Measurements from ENCODE around the gene GALNT18.

GALNT18 gene

GRCh38 chr11:11445441-11446185 is 176.2 kb downstream of the GALNT18 start:
- no peak overlapping the region for H3K4me3 ChIP-seq (ENCODE audit: low read length)

DNA sequence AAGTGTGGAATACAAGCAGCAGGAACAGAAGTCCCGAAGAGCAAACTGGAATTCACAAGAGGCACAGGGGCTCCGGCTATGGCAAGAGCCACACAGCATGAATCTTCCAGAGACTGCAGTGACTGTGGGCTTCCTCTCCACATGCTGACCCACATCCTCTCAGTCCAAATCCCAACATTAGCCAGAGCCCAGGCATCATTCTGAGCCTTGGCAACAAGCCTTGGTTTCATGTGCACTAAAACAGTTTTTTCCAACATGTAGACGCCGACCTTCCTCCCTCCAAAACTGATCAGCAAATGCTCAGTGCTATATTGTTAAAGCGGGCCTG is 177.0 kb downstream of the GALNT18 start:
- H3K36me3 ChIP-seq (ENCODE audit: insufficient read depth, low read length) = no peaks in the 10 kb centered on the region
- H3K9me3 ChIP-seq (ENCODE audit: low read length) = no peaks in the 10 kb centered on the region
- H2AFZ ChIP-seq (ENCODE audit: low read depth, low read length) = no peak overlapping the region
- H3K4me3 ChIP-seq (ENCODE audit: low read length) = no peak overlapping the region
- no peaks in the 10 kb centered on the region for H3K4me1 ChIP-seq (ENCODE audit: insufficient read depth, low read length)
- H3K27me3 ChIP-seq (ENCODE audit: insufficient read depth, low read length) = no peaks in the 10 kb centered on the region

More at GRCh38 chr11:11445441-11446185, 176.2 kb downstream of the GALNT18 start:
- Histone ChIP-seq H3K36me3 (ENCODE audit: insufficient read depth, low read length) (no peaks in the 10 kb centered on the region), H3K9me3 (ENCODE audit: low read length) (no peaks in the 10 kb centered on the region), H2AFZ (ENCODE audit: low read depth, low read length) (no peak overlapping the region), H3K27me3 (ENCODE audit: insufficient read depth, low read length) (no peaks in the 10 kb centered on the region), H3K4me1 (ENCODE audit: insufficient read depth, low read length) (no peaks in the 10 kb centered on the region)

GRCh38 chr11:11444027-11444803 is 177.6 kb downstream of the GALNT18 start:
- Histone ChIP-seq H3K4me1 (ENCODE audit: insufficient read depth, low read length) (no peaks in the 10 kb centered on the region), H3K9me3 (ENCODE audit: low read length) (no peaks in the 10 kb centered on the region), H3K27me3 (ENCODE audit: insufficient read depth, low read length) (no peaks in the 10 kb centered on the region), H3K4me3 (ENCODE audit: low read length) (no peak overlapping the region), H2AFZ (ENCODE audit: low read depth, low read length) (no peak overlapping the region), H3K36me3 (ENCODE audit: insufficient read depth, low read length) (no peaks in the 10 kb centered on the region)

- no peaks in the 10 kb centered on the region for H3K27me3 ChIP-seq (ENCODE audit: insufficient read depth, low read length)
- H3K9me3 ChIP-seq (ENCODE audit: low read length) = no peaks in the 10 kb centered on the region
- no peaks in the 10 kb centered on the region for H3K36me3 ChIP-seq (ENCODE audit: insufficient read depth, low read length)
Measured at GRCh38 chr11:11442791-11443190, 179.0 kb downstream of the GALNT18 start.

GRCh38 chr11:11441516-11441915 is 180.3 kb downstream of the GALNT18 start:
- no peak overlapping the region for H3K4me3 ChIP-seq (ENCODE audit: low read length)
- H3K4me1 ChIP-seq (ENCODE audit: insufficient read depth, low read length) = no peaks in the 10 kb centered on the region
- H3K9me3 ChIP-seq (ENCODE audit: low read length) = no peaks in the 10 kb centered on the region
- H3K36me3 ChIP-seq (ENCODE audit: insufficient read depth, low read length) = no peaks in the 10 kb centered on the region
- H3K27me3 ChIP-seq (ENCODE audit: insufficient read depth, low read length) = no peaks in the 10 kb centered on the region
- H2AFZ ChIP-seq (ENCODE audit: low read depth, low read length) = no peak overlapping the region

More at GRCh38 chr11:11442791-11443190, 179.0 kb downstream of the GALNT18 start:
- Histone ChIP-seq H3K4me1 (ENCODE audit: insufficient read depth, low read length) (no peaks in the 10 kb centered on the region), H3K4me3 (ENCODE audit: low read length) (no peak overlapping the region), H2AFZ (ENCODE audit: low read depth, low read length) (no peak overlapping the region)

- H3K4me1 ChIP-seq (ENCODE audit: insufficient read depth, low read length) = no peaks in the 10 kb centered on the region
- no peaks in the 10 kb centered on the region for H3K9me3 ChIP-seq (ENCODE audit: low read length)
- no peak overlapping the region for H3K4me3 ChIP-seq (ENCODE audit: low read length)
- no peaks in the 10 kb centered on the region for H3K36me3 ChIP-seq (ENCODE audit: insufficient read depth, low read length)
- H2AFZ ChIP-seq (ENCODE audit: low read depth, low read length) = no peak overlapping the region
- H3K27me3 ChIP-seq (ENCODE audit: insufficient read depth, low read length) = no peaks in the 10 kb centered on the region
Measured at GRCh38 chr11:11441091-11441490, 180.7 kb downstream of the GALNT18 start.

DNA sequence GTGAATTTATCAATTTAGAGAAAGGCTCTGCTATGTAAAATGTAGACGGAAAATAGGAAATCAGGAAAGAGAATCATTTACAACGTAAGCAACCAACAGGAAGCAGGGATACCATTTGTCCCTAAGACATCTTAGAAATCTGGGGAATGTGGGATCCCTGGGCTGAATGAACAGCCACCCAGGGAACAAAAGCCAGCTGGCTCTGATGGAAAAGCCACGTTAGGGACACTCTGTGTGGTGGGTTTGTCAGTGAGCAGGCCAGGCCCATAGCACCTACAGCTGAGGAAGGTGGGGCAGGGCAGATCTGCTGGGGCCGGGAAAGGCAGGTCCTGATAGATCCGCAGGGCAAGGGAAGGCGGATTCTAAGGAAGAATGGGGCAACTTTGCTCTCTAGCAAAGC is 181.7 kb downstream of the GALNT18 start:
- Histone ChIP-seq H3K9me3 (ENCODE audit: low read length) (no peaks in the 10 kb centered on the region), H2AFZ (ENCODE audit: low read depth, low read length) (no peak overlapping the region), H3K4me1 (ENCODE audit: insufficient read depth, low read length) (no peaks in the 10 kb centered on the region), H3K36me3 (ENCODE audit: insufficient read depth, low read length) (no peaks in the 10 kb centered on the region), H3K27me3 (ENCODE audit: insufficient read depth, low read length) (no peaks in the 10 kb centered on the region), H3K4me3 (ENCODE audit: low read length) (no peak overlapping the region)

GRCh38 chr11:11439591-11439990 is 182.2 kb downstream of the GALNT18 start:
- no peaks in the 10 kb centered on the region for H3K4me1 ChIP-seq (ENCODE audit: insufficient read depth, low read length)
- no peak overlapping the region for H3K4me3 ChIP-seq (ENCODE audit: low read length)
- H3K9me3 ChIP-seq (ENCODE audit: low read length) = no peaks in the 10 kb centered on the region
- no peak overlapping the region for H2AFZ ChIP-seq (ENCODE audit: low read depth, low read length)
- no peaks in the 10 kb centered on the region for H3K36me3 ChIP-seq (ENCODE audit: insufficient read depth, low read length)
- no peaks in the 10 kb centered on the region for H3K27me3 ChIP-seq (ENCODE audit: insufficient read depth, low read length)

DNA sequence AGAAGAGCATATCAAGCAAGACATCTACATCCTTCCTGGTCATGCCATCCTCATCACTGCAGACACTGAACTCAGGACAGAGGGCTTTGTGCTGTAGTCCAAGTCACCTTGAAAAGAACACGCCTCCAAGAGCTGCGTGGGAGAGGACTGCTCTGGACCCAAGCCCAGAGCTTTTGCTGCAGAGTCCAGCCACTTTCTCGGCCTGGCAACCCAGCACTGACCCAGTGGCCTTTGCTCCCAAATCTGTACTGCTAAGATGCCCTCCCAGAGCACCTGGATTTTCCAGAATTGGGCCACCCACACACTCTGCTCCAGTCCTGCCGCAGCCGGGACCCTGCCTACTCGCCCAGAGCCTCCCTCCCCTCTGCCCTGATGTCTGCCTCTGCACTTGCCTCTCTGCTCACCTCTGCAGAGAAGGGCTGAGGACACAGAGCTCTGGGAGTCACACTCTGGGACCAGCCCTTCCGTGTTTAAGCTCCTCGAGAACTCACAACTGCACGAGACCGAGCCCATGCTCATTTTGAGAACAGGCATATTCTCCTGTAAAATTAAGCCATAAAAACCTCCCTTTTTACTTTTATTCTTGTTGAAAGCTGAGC is 185.0 kb downstream of the GALNT18 start:
- Histone ChIP-seq H3K9me3 (ENCODE audit: low read length) (no peaks in the 10 kb centered on the region), H3K36me3 (ENCODE audit: insufficient read depth, low read length) (no peaks in the 10 kb centered on the region), H3K27me3 (ENCODE audit: insufficient read depth, low read length) (no peaks in the 10 kb centered on the region), H3K4me3 (ENCODE audit: low read length) (no peak overlapping the region), H3K4me1 (ENCODE audit: insufficient read depth, low read length) (no peaks in the 10 kb centered on the region), H2AFZ (ENCODE audit: low read depth, low read length) (no peak overlapping the region)

GRCh38 chr11:11435635-11436034 is 186.2 kb downstream of the GALNT18 start:
- Histone ChIP-seq H3K4me1 (ENCODE audit: insufficient read depth, low read length) (no peaks in the 10 kb centered on the region), H3K27me3 (ENCODE audit: insufficient read depth, low read length) (no peaks in the 10 kb centered on the region), H3K9me3 (ENCODE audit: low read length) (no peaks in the 10 kb centered on the region), H2AFZ (ENCODE audit: low read depth, low read length) (no peak overlapping the region), H3K36me3 (ENCODE audit: insufficient read depth, low read length) (no peaks in the 10 kb centered on the region), H3K4me3 (ENCODE audit: low read length) (no peak overlapping the region)

GRCh38 chr11:11433960-11434359 is 187.8 kb downstream of the GALNT18 start:
- no peak overlapping the region for H2AFZ ChIP-seq (ENCODE audit: low read depth, low read length)
- no peaks in the 10 kb centered on the region for H3K9me3 ChIP-seq (ENCODE audit: low read length)
- no peaks in the 10 kb centered on the region for H3K4me1 ChIP-seq (ENCODE audit: insufficient read depth, low read length)
- H3K4me3 ChIP-seq (ENCODE audit: low read length) = no peak overlapping the region
- H3K36me3 ChIP-seq (ENCODE audit: insufficient read depth, low read length) = no peaks in the 10 kb centered on the region
- no peaks in the 10 kb centered on the region for H3K27me3 ChIP-seq (ENCODE audit: insufficient read depth, low read length)

GRCh38 chr11:11432621-11433319 is 189.0 kb downstream of the GALNT18 start:
- Histone ChIP-seq H3K27me3 (ENCODE audit: insufficient read depth, low read length) (no peaks in the 10 kb centered on the region), H2AFZ (ENCODE audit: low read depth, low read length) (no peak overlapping the region), H3K4me3 (ENCODE audit: low read length) (no peak overlapping the region), H3K4me1 (ENCODE audit: insufficient read depth, low read length) (no peaks in the 10 kb centered on the region), H3K36me3 (ENCODE audit: insufficient read depth, low read length) (no peaks in the 10 kb centered on the region), H3K9me3 (ENCODE audit: low read length) (no peaks in the 10 kb centered on the region)

- H3K4me1 ChIP-seq (ENCODE audit: insufficient read depth, low read length) = no peaks in the 10 kb centered on the region
- no peaks in the 10 kb centered on the region for H3K9me3 ChIP-seq (ENCODE audit: low read length)
- H3K27me3 ChIP-seq (ENCODE audit: insufficient read depth, low read length) = no peaks in the 10 kb centered on the region
- no peaks in the 10 kb centered on the region for H3K36me3 ChIP-seq (ENCODE audit: insufficient read depth, low read length)
- H2AFZ ChIP-seq (ENCODE audit: low read depth, low read length) = no peak overlapping the region
- no peak overlapping the region for H3K4me3 ChIP-seq (ENCODE audit: low read length)
Measured at GRCh38 chr11:11430431-11430830, 191.4 kb downstream of the GALNT18 start.

All from neuron (in vitro differentiated cells).